ENCODE results near the gene CD5L.

Gene CD5L

DNA sequence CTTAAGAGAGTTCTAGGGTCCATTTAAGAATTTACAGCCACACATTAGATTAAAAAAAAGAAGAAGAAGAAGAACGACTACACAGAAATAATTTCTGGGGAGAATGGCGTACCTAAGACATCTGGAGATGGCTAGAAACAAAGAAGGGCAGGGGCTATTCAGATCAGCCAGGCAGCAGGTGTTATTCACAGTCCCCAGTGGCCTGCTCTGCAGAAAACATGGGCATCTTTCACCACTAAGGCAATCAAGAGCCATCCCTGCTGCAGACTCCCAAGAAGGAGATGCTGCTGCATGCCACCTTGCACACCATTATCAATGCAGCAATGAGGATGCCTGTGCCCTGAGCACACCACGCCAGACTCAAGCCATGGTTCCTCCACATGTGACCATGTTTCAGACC is 56.8 kb downstream of the CD5L start:
- Mint-ChIP-seq H3K27ac (peak overlapping the region; percentile 67), H3K4me3 (peak overlapping the region; percentile 12), H3K4me1 (peaks cover 68% of the 10 kb centered on the region), H3K9me3 (peaks cover 3% of the 10 kb centered on the region), H3K27me3 (no peaks in the 10 kb centered on the region), H3K36me3 (peaks cover 27% of the 10 kb centered on the region)
- ATAC-seq (ENCODE audit: low read depth) (no peak), DNase-seq (ENCODE audit: low spot score in 2 of 2) (no peak)

DNA sequence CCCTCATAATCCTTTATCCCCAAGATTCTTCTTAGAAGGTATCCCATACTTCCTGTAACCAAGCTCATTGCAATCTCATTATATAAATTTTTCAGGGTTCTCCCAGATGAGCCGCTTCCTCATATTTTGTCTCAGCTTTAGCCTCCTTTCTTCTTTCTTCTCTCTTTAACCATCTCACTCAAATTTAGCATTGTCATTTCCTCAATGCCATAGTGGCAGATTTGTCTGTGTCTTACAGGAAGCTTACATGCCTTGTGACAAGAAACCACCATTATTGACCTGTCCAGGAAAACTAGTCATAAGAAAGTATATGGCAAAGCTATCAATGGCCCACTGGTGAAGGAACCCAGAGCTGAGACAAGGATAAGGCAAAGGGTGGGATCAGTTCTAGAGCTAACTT is 58.7 kb downstream of the CD5L start:
- Mint-ChIP-seq H3K27ac (peak overlapping the region; percentile 67), H3K36me3 (peaks cover 18% of the 10 kb centered on the region), H3K9me3 (peaks cover 3% of the 10 kb centered on the region), H3K27me3 (no peaks in the 10 kb centered on the region), H3K4me1 (peaks cover 68% of the 10 kb centered on the region), H3K4me3 (peak overlapping the region; percentile 4)
- no peak for DNase-seq (ENCODE audit: low spot score in 2 of 2)
- ATAC-seq (ENCODE audit: low read depth): peak; percentile 15

GRCh38 chr1:157781048-157781447 is 60.6 kb downstream of the CD5L start:
- no peak for DNase-seq (ENCODE audit: low spot score in 2 of 2)
- no peaks in the 10 kb centered on the region for H3K27me3 Mint-ChIP-seq
- peak overlapping the region; percentile 67 for H3K27ac Mint-ChIP-seq
- peaks cover 1% of the 10 kb centered on the region for H3K9me3 Mint-ChIP-seq
- peak overlapping the region; percentile 56 for H3K4me3 Mint-ChIP-seq
- H3K36me3 Mint-ChIP-seq: peaks cover 10% of the 10 kb centered on the region
- H3K4me1 Mint-ChIP-seq: peaks cover 63% of the 10 kb centered on the region
- ATAC-seq (ENCODE audit: low read depth): peak; percentile 21

All from memory B cell (primary cell).